Panc1 (cell line): ENCODE results near the gene AMDHD2.

Experiments
- SIN3A ChIP-seq: IDR thresholded peaks from 2 replicates; pipeline ENCODE4 v1.6.1; 2012; ENCODE audit warnings: low read depth, mild to moderate bottlenecking, low read length, moderate library complexity, borderline replicate concordance; ENCODE audit not compliant: insufficient read depth
- TCF7L2 ChIP-seq: IDR thresholded peaks from 2 replicates; pipeline ENCODE4 v1.6.1; 2011; ENCODE audit warnings: mild to moderate bottlenecking, low read depth, low read length, inconsistent platforms
- TF ChIP-seq, protein P1 (sequence below): fragments of 450-650 bp; IDR thresholded peaks from 2 replicates; pipeline ENCODE4 v1.5.1; 2017; ENCODE audit warnings: mild to moderate bottlenecking
- TF ChIP-seq, protein P2 (sequence below), 2 experiments: IDR thresholded peaks; 2 replicates each; pipeline ENCODE4 v1.6.1; 2011 to 2012; ENCODE audit warnings: low read depth in 2 of 2, control low read depth in 1 of 2, low read length in 1 of 2, mild to moderate bottlenecking in 1 of 2, moderate library complexity in 1 of 2; ENCODE audit not compliant: insufficient read depth in 1 of 2

DNA sequence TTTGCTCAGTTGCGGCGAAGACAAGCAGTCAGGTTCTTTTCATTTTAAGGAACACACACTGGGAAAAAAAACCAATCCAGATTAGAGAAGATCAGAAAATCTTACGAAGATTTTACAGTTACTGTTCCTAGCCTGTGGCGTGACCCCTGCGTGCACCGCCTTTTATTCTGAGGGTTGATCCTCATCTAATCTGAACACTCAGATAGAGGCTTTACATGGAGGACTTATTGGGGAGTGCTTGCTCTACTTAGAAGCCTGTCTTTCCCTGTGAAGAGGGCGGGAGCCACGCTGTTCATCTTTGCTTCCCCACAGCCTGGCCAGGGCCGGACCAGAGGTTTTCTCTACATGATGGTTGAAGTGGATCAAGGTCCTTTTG is 43.8 kb upstream of the AMDHD2 start:
- TF ChIP-seq, protein P1, sequence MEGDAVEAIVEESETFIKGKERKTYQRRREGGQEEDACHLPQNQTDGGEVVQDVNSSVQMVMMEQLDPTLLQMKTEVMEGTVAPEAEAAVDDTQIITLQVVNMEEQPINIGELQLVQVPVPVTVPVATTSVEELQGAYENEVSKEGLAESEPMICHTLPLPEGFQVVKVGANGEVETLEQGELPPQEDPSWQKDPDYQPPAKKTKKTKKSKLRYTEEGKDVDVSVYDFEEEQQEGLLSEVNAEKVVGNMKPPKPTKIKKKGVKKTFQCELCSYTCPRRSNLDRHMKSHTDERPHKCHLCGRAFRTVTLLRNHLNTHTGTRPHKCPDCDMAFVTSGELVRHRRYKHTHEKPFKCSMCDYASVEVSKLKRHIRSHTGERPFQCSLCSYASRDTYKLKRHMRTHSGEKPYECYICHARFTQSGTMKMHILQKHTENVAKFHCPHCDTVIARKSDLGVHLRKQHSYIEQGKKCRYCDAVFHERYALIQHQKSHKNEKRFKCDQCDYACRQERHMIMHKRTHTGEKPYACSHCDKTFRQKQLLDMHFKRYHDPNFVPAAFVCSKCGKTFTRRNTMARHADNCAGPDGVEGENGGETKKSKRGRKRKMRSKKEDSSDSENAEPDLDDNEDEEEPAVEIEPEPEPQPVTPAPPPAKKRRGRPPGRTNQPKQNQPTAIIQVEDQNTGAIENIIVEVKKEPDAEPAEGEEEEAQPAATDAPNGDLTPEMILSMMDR: no peak
- TF ChIP-seq TCF7L2 (no peak), SIN3A (no peak)
- TF ChIP-seq, protein P2, sequence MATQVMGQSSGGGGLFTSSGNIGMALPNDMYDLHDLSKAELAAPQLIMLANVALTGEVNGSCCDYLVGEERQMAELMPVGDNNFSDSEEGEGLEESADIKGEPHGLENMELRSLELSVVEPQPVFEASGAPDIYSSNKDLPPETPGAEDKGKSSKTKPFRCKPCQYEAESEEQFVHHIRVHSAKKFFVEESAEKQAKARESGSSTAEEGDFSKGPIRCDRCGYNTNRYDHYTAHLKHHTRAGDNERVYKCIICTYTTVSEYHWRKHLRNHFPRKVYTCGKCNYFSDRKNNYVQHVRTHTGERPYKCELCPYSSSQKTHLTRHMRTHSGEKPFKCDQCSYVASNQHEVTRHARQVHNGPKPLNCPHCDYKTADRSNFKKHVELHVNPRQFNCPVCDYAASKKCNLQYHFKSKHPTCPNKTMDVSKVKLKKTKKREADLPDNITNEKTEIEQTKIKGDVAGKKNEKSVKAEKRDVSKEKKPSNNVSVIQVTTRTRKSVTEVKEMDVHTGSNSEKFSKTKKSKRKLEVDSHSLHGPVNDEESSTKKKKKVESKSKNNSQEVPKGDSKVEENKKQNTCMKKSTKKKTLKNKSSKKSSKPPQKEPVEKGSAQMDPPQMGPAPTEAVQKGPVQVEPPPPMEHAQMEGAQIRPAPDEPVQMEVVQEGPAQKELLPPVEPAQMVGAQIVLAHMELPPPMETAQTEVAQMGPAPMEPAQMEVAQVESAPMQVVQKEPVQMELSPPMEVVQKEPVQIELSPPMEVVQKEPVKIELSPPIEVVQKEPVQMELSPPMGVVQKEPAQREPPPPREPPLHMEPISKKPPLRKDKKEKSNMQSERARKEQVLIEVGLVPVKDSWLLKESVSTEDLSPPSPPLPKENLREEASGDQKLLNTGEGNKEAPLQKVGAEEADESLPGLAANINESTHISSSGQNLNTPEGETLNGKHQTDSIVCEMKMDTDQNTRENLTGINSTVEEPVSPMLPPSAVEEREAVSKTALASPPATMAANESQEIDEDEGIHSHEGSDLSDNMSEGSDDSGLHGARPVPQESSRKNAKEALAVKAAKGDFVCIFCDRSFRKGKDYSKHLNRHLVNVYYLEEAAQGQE (IDR thresholded peaks at IDR 0.05; ENCODE audit: insufficient read depth in 1 of 2, low read depth in 2 of 2, low read length in 1 of 2): no peak
